ENCODE data around the gene UTS2R.

- TF ChIP-seq CTCF (IDR thresholded peaks at IDR 0.05) (no peak), EZH2phosphoT487 (IDR thresholded peaks at IDR 0.05) (no peak), EZH2 (IDR thresholded peaks at IDR 0.05) (no peak)
Observed at GRCh38 chr17:82330322-82331239, 41.0 kb upstream of the UTS2R start.
